ENCODE results near the gene PKHD1.

The PKHD1 gene

GRCh38 chr6:51775942-51776860 lies 311.2 kb downstream of the PKHD1 start:
- DNase-seq, result no peak

- no peak for DNase-seq
Measured at GRCh38 chr6:51768087-51768486, 319.3 kb downstream of the PKHD1 start.

GRCh38 chr6:51765230-51765629 lies 322.2 kb downstream of the PKHD1 start:
- no peak for DNase-seq

GRCh38 chr6:51753635-51754034 lies 333.8 kb downstream of the PKHD1 start:
- DNase-seq, result no peak

- no peak for DNase-seq
Measured at GRCh38 chr6:51743999-51744398, 343.4 kb downstream of the PKHD1 start.

- no peak for DNase-seq
Measured at GRCh38 chr6:51740658-51741057, 346.8 kb downstream of the PKHD1 start.

- DNase-seq, result no peak
Measured at GRCh38 chr6:51738614-51739013, 348.8 kb downstream of the PKHD1 start.

- DNase-seq, result no peak
Measured at GRCh38 chr6:51737580-51738360, 349.6 kb downstream of the PKHD1 start.

- DNase-seq, result no peak
Measured at GRCh38 chr6:51725155-51725554, 362.3 kb downstream of the PKHD1 start.

GRCh38 chr6:51720327-51720726 lies 367.1 kb downstream of the PKHD1 start:
- no peak for DNase-seq

GRCh38 chr6:51719297-51719696 lies 368.1 kb downstream of the PKHD1 start:
- DNase-seq, result no peak

- DNase-seq, result no peak
Measured at GRCh38 chr6:51718533-51718932, 368.9 kb downstream of the PKHD1 start.

- no peak for DNase-seq
Measured at GRCh38 chr6:51717477-51717876, 369.9 kb downstream of the PKHD1 start.

- DNase-seq, result no peak
Measured at GRCh38 chr6:51711876-51712275, 375.5 kb downstream of the PKHD1 start.

GRCh38 chr6:51706086-51706485 lies 381.3 kb downstream of the PKHD1 start:
- no peak for DNase-seq

GRCh38 chr6:51704932-51705540 lies 382.4 kb downstream of the PKHD1 start:
- DNase-seq, result no peak

- DNase-seq, result no peak
Measured at GRCh38 chr6:51702851-51703250, 384.6 kb downstream of the PKHD1 start.

GRCh38 chr6:51684603-51685002 lies 402.8 kb downstream of the PKHD1 start:
- DNase-seq, result no peak

- DNase-seq, result no peak
Measured at GRCh38 chr6:51684038-51684437, 403.4 kb downstream of the PKHD1 start.

- DNase-seq, result no peak
Measured at GRCh38 chr6:51678905-51679620, 408.4 kb downstream of the PKHD1 start.

- no peak for DNase-seq
Measured at GRCh38 chr6:51678274-51678673, 409.1 kb downstream of the PKHD1 start.

- no peak for DNase-seq
Measured at GRCh38 chr6:51675922-51676275, 411.5 kb downstream of the PKHD1 start.
